GM18951 (cell line): Measurements from ENCODE around the gene MAN1A1.

Experiments used
- POLR2A ChIP-seq: IDR thresholded peaks from 4 replicates; pipeline ENCODE4 v1.6.1; 2011; ENCODE audit warnings: mild to moderate bottlenecking; ENCODE audit not compliant: insufficient read length, insufficient read depth; ENCODE audit errors: extremely low read depth
- in situ Hi-C: fragments of 300-500 bp; cut with MboI; formaldehyde crosslinking; loops from one replicate; pipeline ENCODE4 v1.12.0; 2022; ENCODE audit warnings: low sequenced_read_pairs, mixed read lengths, inconsistent platforms; ENCODE audit not compliant: unreplicated experiment

Gene MAN1A1

GRCh38 chr6:119156757-119157505 lies 192.6 kb downstream of the MAN1A1 start:
- in situ Hi-C loops: loop anchor here (10.0 kb wide), 1 partner anchor 188 kb away; the partner anchor contains the start of gene MAN1A1
- TF ChIP-seq POLR2A: no peak

GRCh38 chr6:119156082-119156481 lies 193.5 kb downstream of the MAN1A1 start:
- in situ Hi-C loops: loop anchor here (10.0 kb wide), 1 partner anchor 189 kb away; the partner anchor contains the start of gene MAN1A1

- in situ Hi-C loops: loop anchor here (10.0 kb wide), 1 partner anchor 193 kb away; the partner anchor contains the start of gene MAN1A1
- no peak for TF ChIP-seq POLR2A
These were observed 197.4 kb downstream of the MAN1A1 start for GRCh38 chr6:119152187-119152586.

GRCh38 chr6:119148825-119149525 lies 200.6 kb downstream of the MAN1A1 start:
- in situ Hi-C loops: loop anchor here (25.0 kb wide), 1 partner anchor 588 kb away; no protein-coding TSS in a partner anchor
- no peak for TF ChIP-seq POLR2A

GRCh38 chr6:119148098-119148824 lies 201.3 kb downstream of the MAN1A1 start:
- in situ Hi-C loops: loop anchor here (25.0 kb wide), 1 partner anchor 589 kb away; no protein-coding TSS in a partner anchor

GRCh38 chr6:119147101-119148053 lies 202.2 kb downstream of the MAN1A1 start:
- in situ Hi-C loops: loop anchor here (25.0 kb wide), 1 partner anchor 590 kb away; no protein-coding TSS in a partner anchor
- TF ChIP-seq POLR2A: no peak

More at GRCh38 chr6:119148098-119148824, 201.3 kb downstream of the MAN1A1 start:
- no peak for TF ChIP-seq POLR2A

- no peak for TF ChIP-seq POLR2A
- in situ Hi-C loops: loop anchor here (25.0 kb wide), 1 partner anchor 592 kb away; no protein-coding TSS in a partner anchor
These were observed 204.4 kb downstream of the MAN1A1 start for GRCh38 chr6:119145111-119145510.

- in situ Hi-C loops: loop anchor here (25.0 kb wide), 1 partner anchor 595 kb away; no protein-coding TSS in a partner anchor
- TF ChIP-seq POLR2A: no peak
These were observed 206.9 kb downstream of the MAN1A1 start for GRCh38 chr6:119142637-119143036.

- in situ Hi-C loops: loop anchor here (25.0 kb wide), 1 partner anchor 595 kb away; no protein-coding TSS in a partner anchor
- no peak for TF ChIP-seq POLR2A
These were observed 207.5 kb downstream of the MAN1A1 start for GRCh38 chr6:119142041-119142440.

- TF ChIP-seq POLR2A: no peak
- in situ Hi-C loops: loop anchor here (25.0 kb wide), 1 partner anchor 597 kb away; no protein-coding TSS in a partner anchor
These were observed 209.1 kb downstream of the MAN1A1 start for GRCh38 chr6:119140196-119141140.
